Caco-2 (cell line): ENCODE data around the gene CISD1. TPM values are rescaled to one million over a fixed set of nuclear protein-coding genes. Genes with fewer than 3 reads are reported as not detected.
A peak's percentile ranks its signal among the peaks of the same experiment; 100 is the strongest.
"Not testable (repeated sequence)": the region's sequence is repeated elsewhere in the genome, so short reads cannot be mapped to it uniquely, and the experiment has no call there.

ENCODE experiments used
- BruUV-seq: library from RNA; stranded (reverse); fragments of 400-500 nt; replicated peaks from 2 replicates; lab custom pipeline; 2021; lab: Mats Ljungman, UMichigan
- CTCF ChIA-PET: fragments of 300-600 bp; sonication (Branson Sonifier 250); formaldehyde crosslinking; loops from one replicate; lab custom pipeline; 2022; ENCODE audit warnings: antibody characterized with exemption; lab: Charles Lee
- POLR2A ChIA-PET: fragments of 300-600 bp; sonication (Branson Sonifier 250); formaldehyde crosslinking; loops from one replicate; lab custom pipeline; 2022; ENCODE audit warnings: antibody characterized with exemption; lab: Charles Lee
- DNase-seq, 2 experiments: peaks; one replicate each; pipeline versions ENCODE4 v3.0.0 to v3.0.0-alpha.2; 2020 to 2022
- H3K27me3 ChIP-seq: replicated peaks from 2 replicates; pipeline ENCODE4 v1.6.0; 2011; ENCODE audit warnings: low read length; ENCODE audit not compliant: control insufficient read depth, insufficient read depth
- H3K36me3 ChIP-seq: 2 replicates; pipeline ENCODE4 v1.5.1; 2011; ENCODE audit warnings: low read length; ENCODE audit not compliant: control insufficient read depth, insufficient read depth
- H3K4me1 ChIP-seq: fragments of 250-450 bp; sonication (Bioruptor Pico); 2 replicates; pipeline ENCODE4 v1.5.1; 2020; ENCODE audit warnings: mild to moderate bottlenecking
- H3K4me3 ChIP-seq: 2 replicates; pipeline ENCODE4 v1.5.1; 2011; ENCODE audit warnings: low read depth, mild to moderate bottlenecking, control low read depth, low read length
- H3K9me3 ChIP-seq: fragments of 250-450 bp; sonication (Bioruptor Pico); 2 replicates; pipeline ENCODE4 v1.5.1; 2020; ENCODE audit warnings: mild to moderate bottlenecking, moderate library complexity
- H3K27ac Mint-ChIP-seq: one replicate; pipeline ENCODE4 v1.8.0; 2022; ENCODE audit warnings: mixed read lengths; ENCODE audit not compliant: unreplicated experiment
- H3K27me3 Mint-ChIP-seq: one replicate; pipeline ENCODE4 v1.8.0; 2022; ENCODE audit warnings: mixed read lengths; ENCODE audit not compliant: insufficient read depth, unreplicated experiment
- H3K36me3 Mint-ChIP-seq: one replicate; pipeline ENCODE4 v1.8.0; 2022; ENCODE audit warnings: mild to moderate bottlenecking, mixed read lengths; ENCODE audit not compliant: insufficient read depth, unreplicated experiment
- H3K4me1 Mint-ChIP-seq: one replicate; pipeline ENCODE4 v1.8.0; 2022; ENCODE audit warnings: low read depth, mixed read lengths; ENCODE audit not compliant: unreplicated experiment
- H3K4me3 Mint-ChIP-seq: one replicate; pipeline ENCODE4 v1.8.0; 2022; ENCODE audit warnings: mild to moderate bottlenecking, moderate library complexity, mixed read lengths; ENCODE audit not compliant: unreplicated experiment
- H3K9me3 Mint-ChIP-seq: one replicate; pipeline ENCODE4 v1.8.0; 2022; ENCODE audit warnings: mixed read lengths; ENCODE audit not compliant: unreplicated experiment
- intact Hi-C: fragments of 100-400 bp; cut with micrococcal nuclease; formaldehyde crosslinking; loops from one replicate; pipeline ENCODE4 v1.10.0; 2022; ENCODE audit not compliant: unreplicated experiment
- total RNA-seq: library from RNA; stranded (reverse); gene quantifications from 2 replicates; pipeline ENCODE4 v1.2.3, GENCODE V29; 2022
- TF ChIP-seq, protein P1 (sequence below), 2 experiments: fragments of 200-600 bp in 1 of 2; IDR thresholded peaks; 1 replicate in 1 of 2; 2 replicates in 1 of 2; pipeline versions ENCODE4 v1.5.1 to v1.8.0; 2011 to 2022; ENCODE audit warnings: antibody characterized with exemption in 1 of 2, control low read depth in 1 of 2, inconsistent platforms in 1 of 2, low read depth in 1 of 2, low read length in 1 of 2, mild to moderate bottlenecking in 1 of 2, moderate library complexity in 1 of 2; ENCODE audit not compliant: insufficient read depth in 1 of 2, severe bottlenecking in 1 of 2, unreplicated experiment in 1 of 2

CISD1 gene
- total RNA-seq, 1 experiment from 2014 or later: 98.3 TPM

DNA sequence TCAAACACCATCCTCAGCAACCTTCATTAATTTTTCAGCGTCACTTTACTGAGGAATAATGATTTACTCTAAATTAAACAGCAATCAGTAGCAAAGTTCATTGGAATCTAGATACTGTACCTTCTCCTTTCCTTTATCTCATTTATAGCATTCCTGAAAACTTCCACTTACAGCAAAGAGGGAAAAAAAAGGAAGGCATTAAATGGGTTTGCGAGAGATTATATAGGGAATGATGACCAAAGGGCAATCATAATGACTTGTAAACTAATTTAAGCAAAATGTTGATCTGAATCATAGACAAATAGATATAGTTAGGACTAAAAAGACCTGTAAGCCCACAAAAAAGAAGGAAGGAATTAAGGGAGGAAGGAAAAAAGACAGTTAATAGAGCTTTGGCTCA lies 43.3 kb upstream of the CISD1 start:
- TF ChIP-seq, protein P1, sequence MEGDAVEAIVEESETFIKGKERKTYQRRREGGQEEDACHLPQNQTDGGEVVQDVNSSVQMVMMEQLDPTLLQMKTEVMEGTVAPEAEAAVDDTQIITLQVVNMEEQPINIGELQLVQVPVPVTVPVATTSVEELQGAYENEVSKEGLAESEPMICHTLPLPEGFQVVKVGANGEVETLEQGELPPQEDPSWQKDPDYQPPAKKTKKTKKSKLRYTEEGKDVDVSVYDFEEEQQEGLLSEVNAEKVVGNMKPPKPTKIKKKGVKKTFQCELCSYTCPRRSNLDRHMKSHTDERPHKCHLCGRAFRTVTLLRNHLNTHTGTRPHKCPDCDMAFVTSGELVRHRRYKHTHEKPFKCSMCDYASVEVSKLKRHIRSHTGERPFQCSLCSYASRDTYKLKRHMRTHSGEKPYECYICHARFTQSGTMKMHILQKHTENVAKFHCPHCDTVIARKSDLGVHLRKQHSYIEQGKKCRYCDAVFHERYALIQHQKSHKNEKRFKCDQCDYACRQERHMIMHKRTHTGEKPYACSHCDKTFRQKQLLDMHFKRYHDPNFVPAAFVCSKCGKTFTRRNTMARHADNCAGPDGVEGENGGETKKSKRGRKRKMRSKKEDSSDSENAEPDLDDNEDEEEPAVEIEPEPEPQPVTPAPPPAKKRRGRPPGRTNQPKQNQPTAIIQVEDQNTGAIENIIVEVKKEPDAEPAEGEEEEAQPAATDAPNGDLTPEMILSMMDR (IDR thresholded peaks at IDR 0.05; ENCODE audit: insufficient read depth in 1 of 2, low read depth in 1 of 2, low read length in 1 of 2, severe bottlenecking in 1 of 2, unreplicated experiment in 1 of 2): no peak
- BruUV-seq: no TSS peak
- intact Hi-C loops: loop anchor here (1.0 kb wide), 1 partner anchor 44 kb away; the partner anchor contains the start of gene CISD1
- POLR2A ChIA-PET: no interaction called here
- H3K27ac Mint-ChIP-seq: peak overlapping the region; percentile 2
- H3K36me3 Mint-ChIP-seq: peaks cover 8% of the 10 kb centered on the region
- H3K36me3 ChIP-seq: peaks cover 2% of the 10 kb centered on the region; the same call in 1 of the 2 replicates
- H3K9me3 ChIP-seq: no peaks in the 10 kb centered on the region
- no peaks in the 10 kb centered on the region for H3K27me3 ChIP-seq
- H3K9me3 Mint-ChIP-seq: peaks cover 3% of the 10 kb centered on the region
- H3K4me3 Mint-ChIP-seq: no peak overlapping the region
- CTCF ChIA-PET: interaction anchor here (0.6 to 1.5 kb wide), 3 partner anchors 11 to 75 kb away, joined by 3 read pairs; no protein-coding TSS in a partner anchor
- H3K4me3 ChIP-seq: no peak overlapping the region
- peaks cover 17% of the 10 kb centered on the region for H3K4me1 Mint-ChIP-seq
- DNase-seq: no peak
- H3K4me1 ChIP-seq: peaks cover 23% of the 10 kb centered on the region
- H3K27me3 Mint-ChIP-seq: no peaks in the 10 kb centered on the region

DNA sequence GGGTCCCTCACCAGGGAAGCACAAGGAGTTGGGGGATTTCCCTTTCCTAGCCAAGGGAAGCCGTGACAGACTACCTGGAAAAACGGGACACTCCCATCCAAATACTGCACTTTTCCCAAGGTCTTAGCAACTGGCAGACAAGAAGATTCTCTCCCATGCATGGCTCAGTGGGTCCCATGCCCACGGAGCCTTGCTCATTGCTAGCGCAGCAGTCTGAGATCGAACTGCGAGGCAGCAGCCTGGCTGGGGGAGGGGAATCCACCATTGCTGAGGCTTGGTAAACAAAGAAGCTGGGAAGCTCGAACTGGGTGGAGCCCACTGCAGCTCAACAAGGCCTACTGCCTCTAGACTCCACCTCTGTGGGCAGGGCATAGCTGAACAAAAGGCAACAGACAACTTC lies 39.1 kb upstream of the CISD1 start:
- intact Hi-C loops, H3K9me3 ChIP-seq, H3K27me3 Mint-ChIP-seq, H3K27ac Mint-ChIP-seq, H3K4me3 Mint-ChIP-seq, POLR2A ChIA-PET, H3K4me3 ChIP-seq, BruUV-seq, H3K36me3 ChIP-seq, H3K27me3 ChIP-seq, CTCF ChIA-PET, DNase-seq: not testable (repeated sequence)
- H3K4me1 ChIP-seq: peaks cover 19% of the 10 kb centered on the region
- H3K9me3 Mint-ChIP-seq: peaks cover 12% of the 10 kb centered on the region
- peaks cover 31% of the 10 kb centered on the region for H3K36me3 Mint-ChIP-seq
- peaks cover 14% of the 10 kb centered on the region for H3K4me1 Mint-ChIP-seq

DNA sequence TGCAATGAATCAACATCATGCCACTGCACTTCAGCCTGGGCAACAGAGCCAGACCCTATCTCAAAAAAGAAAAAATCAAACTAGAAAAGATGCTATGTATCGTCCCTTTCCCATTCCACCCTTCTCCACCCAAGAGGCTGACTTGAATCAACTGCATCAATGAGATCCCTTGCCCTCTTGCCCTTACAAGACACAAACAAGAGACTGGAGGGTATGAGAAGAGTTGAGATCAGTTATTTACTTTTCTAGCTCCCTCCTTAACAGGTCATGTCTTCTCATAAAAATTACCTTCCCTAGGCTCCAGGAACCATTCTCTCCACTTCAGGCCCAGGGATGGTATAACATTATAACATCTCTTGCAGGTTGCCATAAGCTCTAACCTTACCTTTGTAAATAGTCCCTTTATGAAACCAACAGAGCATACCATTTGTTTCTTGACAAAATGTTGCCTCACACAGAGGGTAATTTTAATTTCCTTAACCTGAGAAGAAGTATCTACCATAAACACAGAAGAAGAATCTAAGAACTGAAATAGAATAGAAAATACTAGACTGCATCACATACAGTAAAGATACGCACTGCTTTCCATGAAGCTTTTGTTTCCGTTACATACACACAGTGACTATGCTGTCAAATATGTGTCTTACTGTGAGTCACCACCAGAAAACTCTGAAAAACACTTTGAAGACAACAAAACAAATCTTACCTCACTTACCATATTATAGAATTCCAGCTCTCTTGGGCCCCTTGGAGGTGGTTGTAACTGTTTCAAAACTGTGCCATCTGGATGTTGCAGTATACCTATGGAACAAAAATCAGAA lies 31.7 kb upstream of the CISD1 start:
- no peak overlapping the region for H3K4me3 Mint-ChIP-seq
- DNase-seq: peak in 1 of 2 experiments; percentile 39
- Histone ChIP-seq H3K27me3 (no peaks in the 10 kb centered on the region), H3K9me3 (no peaks in the 10 kb centered on the region), H3K4me1 (peaks cover 36% of the 10 kb centered on the region), H3K36me3 (peaks cover 4% of the 10 kb centered on the region; the same call in 1 of the 2 replicates), H3K4me3 (no peak overlapping the region)
- POLR2A ChIA-PET: interaction anchor here (1.4 kb wide), 1 partner anchor 31 kb away, joined by 6 read pairs; the partner anchor contains the start of gene CISD1
- TF ChIP-seq, protein P1 (IDR thresholded peaks at IDR 0.05; ENCODE audit: insufficient read depth in 1 of 2, low read depth in 1 of 2, low read length in 1 of 2, severe bottlenecking in 1 of 2, unreplicated experiment in 1 of 2): no peak
- peaks cover 33% of the 10 kb centered on the region for H3K36me3 Mint-ChIP-seq
- no TSS peak for BruUV-seq
- CTCF ChIA-PET: interaction anchor here (0.8 kb wide), 1 partner anchor 12 kb away, joined by 3 read pairs; no protein-coding TSS in a partner anchor
- intact Hi-C loops: no loop called here
- no peaks in the 10 kb centered on the region for H3K27me3 Mint-ChIP-seq
- H3K4me1 Mint-ChIP-seq: peaks cover 46% of the 10 kb centered on the region
- H3K27ac Mint-ChIP-seq: peak overlapping the region; percentile 32
- peaks cover 3% of the 10 kb centered on the region for H3K9me3 Mint-ChIP-seq
